Measurements from ENCODE around the gene BABAM1. TPM values are rescaled to one million over a fixed set of nuclear protein-coding genes. Genes with fewer than 3 reads are reported as not detected.

Gene BABAM1
- total and polyA plus RNA-seq, 2 of the 4 experiments (the other 2 are of a cell fraction) = 95.1 to 101 TPM

DNA sequence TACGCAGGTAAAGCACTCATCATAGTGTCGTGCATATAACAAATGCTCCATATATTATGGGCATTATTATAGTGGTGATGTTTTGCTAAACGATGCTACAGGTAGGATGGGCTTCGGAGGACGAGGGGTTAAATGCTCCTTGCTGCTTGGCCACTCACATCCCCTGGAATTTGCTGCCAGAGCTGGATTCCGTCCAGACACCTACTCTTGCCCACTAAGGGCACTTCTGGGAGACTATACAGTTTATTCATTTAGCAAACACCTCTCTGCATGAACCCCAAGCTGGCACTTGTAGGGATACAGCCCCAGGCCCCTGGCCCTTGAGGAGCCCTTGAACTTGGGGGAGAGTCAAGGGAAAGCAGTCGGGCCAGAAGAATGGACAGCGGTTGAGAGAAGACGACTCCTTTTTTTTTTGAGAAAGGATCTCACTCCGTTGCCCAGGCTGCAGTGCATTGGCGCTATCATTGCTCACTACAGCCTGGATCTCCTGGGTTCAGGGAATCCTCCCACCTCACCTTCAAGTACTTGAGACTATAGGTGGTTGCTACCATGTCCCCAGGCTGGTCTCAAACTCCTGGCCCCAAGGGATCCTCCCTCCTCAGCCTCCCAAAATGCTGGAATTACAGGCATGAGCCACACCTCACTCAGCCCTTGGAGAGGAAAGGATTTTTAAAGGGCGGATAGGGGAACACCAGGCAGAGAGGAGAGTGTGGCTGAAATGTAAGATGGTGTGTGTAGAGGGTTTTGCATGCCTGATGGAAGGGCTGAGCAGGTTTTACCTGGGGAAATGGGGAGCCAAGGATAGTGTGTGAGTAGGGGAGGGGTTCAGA, 37.4 kb downstream of the BABAM1 start:
- Histone ChIP-seq H3K36me3 (ENCODE audit: control insufficient read depth, insufficient read depth, low read length) (peaks cover 2% of the 10 kb centered on the region; the same call in 1 of the 2 replicates), H2AK5ac (ENCODE audit: low read depth, low read length) (peak overlapping the region; percentile 86), H3K14ac (replicated peaks; ENCODE audit: low read depth, low read length) (no peak overlapping the region), H4K8ac (ENCODE audit: low read depth in 2 of 2, low read length in 2 of 2) (peak overlapping the region; percentile 2 to 26; a peak in 2 of 4 replicates), H3K27me3 (ENCODE audit: control insufficient read depth, insufficient read depth, low read length) (no peaks in the 10 kb centered on the region), H3K9me1 (ENCODE audit: insufficient read depth, low read length) (peaks cover 19% of the 10 kb centered on the region), H3K9ac (ENCODE audit: low read depth, low read length) (no peak overlapping the region), H4K20me1 (ENCODE audit: insufficient read depth, low read length) (no peaks in the 10 kb centered on the region), H2AK9ac (replicated peaks; ENCODE audit: low read depth, low read length, poor library complexity) (peak overlapping the region; percentile 93), H3K27ac (ENCODE audit: insufficient read depth, low read length) (peak overlapping the region; percentile 46; the same call in 1 of the 2 replicates), H3K23ac (ENCODE audit: low read depth, low read length) (no peak overlapping the region; the same call in 1 of the 2 replicates), H2BK15ac (ENCODE audit: low read depth, low read length) (no peak overlapping the region; the same call in 2 of the 3 replicates), H3K4ac (ENCODE audit: low read depth, low read length) (peak overlapping the region; percentile 81), H3K56ac (ENCODE audit: extremely low read depth, insufficient read depth, low read length) (peak overlapping the region; percentile 1; the same call in 1 of the 2 replicates), H3K79me1 (ENCODE audit: low read depth in 1 of 2, low read length in 2 of 2) (peaks cover 21 to 50% of the 10 kb centered on the region in 2 experiments), H4K91ac (ENCODE audit: insufficient read depth, low read depth, low read length) (peak overlapping the region; percentile 60; the same call in 1 of the 2 replicates), H3K4me2 (ENCODE audit: low read depth, low read length) (no peak overlapping the region), H2BK20ac (ENCODE audit: low read depth, low read length) (peak overlapping the region; percentile 77; the same call in 1 of the 2 replicates), H3K4me1 (ENCODE audit: control insufficient read depth, insufficient read depth, low read length) (peaks cover 8% of the 10 kb centered on the region), H3K4me3 (ENCODE audit: insufficient read depth, low read depth, low read length) (no peak overlapping the region), H3K9me3 (ENCODE audit: control insufficient read depth, insufficient read depth, low read length) (no peaks in the 10 kb centered on the region), H3K18ac (ENCODE audit: low read depth, low read length) (peak overlapping the region; percentile 38), H2AFZ (replicated peaks; ENCODE audit: low read length, poor library complexity) (peak overlapping the region; percentile 78), H2BK120ac (ENCODE audit: low read depth, low read length) (no peak overlapping the region), H2BK5ac (ENCODE audit: low read depth, low read length, poor library complexity, severe bottlenecking) (peak overlapping the region; percentile 15), H4K5ac (ENCODE audit: low read depth, low read length) (0 out of 2 replicates have a peak overlapping the region, but pooled peaks have one; percentile 28)
- CTCF ChIA-PET = interaction anchor here (0.6 to 1.0 kb wide), 4 partner anchors 12 to 591 kb away, joined by 3 to 5 read pairs (median 4); no protein-coding TSS in a partner anchor
- BruUV-seq (replicated peaks) = no TSS peak
- DNase-seq (no peak), ATAC-seq (ENCODE audit: low read depth) (no peak)
- POLR2A ChIA-PET (ENCODE audit: unreplicated experiment) = no interaction called here
- intact Hi-C loops (cut with micrococcal nuclease) = loop anchor here (1.0 kb wide), 1 partner anchor 37 kb away; the partner anchor contains the start of gene BABAM1
- no CpG with 5 or more reads among the region's 12 CpGs for WGBS, 2 experiments (ENCODE audit: extremely low coverage in 2 of 2, insufficient read length in 1 of 2)
- dilution Hi-C loops (cut with HindIII; ENCODE audit: low sequenced_read_pairs, unreplicated experiment) = no loop called here
- in situ Hi-C loops (cut with MboI; ENCODE audit: low sequenced_read_pairs) = no loop called here
- TF ChIP-seq MAZ (IDR thresholded peaks at IDR 0.05; ENCODE audit: borderline replicate concordance, low read depth, low read length) (no peak), CEBPB (IDR thresholded peaks at IDR 0.05; ENCODE audit: low read depth, low read length) (no peak), RFX5 (IDR thresholded peaks at IDR 0.05; ENCODE audit: low read depth, low read length) (no peak), NFE2L2 (IDR thresholded peaks at IDR 0.05; ENCODE audit: low read depth, low read length) (no peak), CHD1 (IDR thresholded peaks at IDR 0.05; ENCODE audit: low read depth, low read length) (no peak), BHLHE40 (IDR thresholded peaks at IDR 0.05; ENCODE audit: low read depth, low read length) (no peak), SMC3 (IDR thresholded peaks at IDR 0.05; ENCODE audit: low read depth, low read length) (no peak), RCOR1 (IDR thresholded peaks at IDR 0.05; ENCODE audit: insufficient replicate concordance, low read length) (no peak), MXI1 (IDR thresholded peaks at IDR 0.05; ENCODE audit: borderline replicate concordance, low read depth, low read length) (no peak), POLR2A (IDR thresholded peaks at IDR 0.05; ENCODE audit: low read depth, low read length) (no peak), FOS (IDR thresholded peaks at IDR 0.05; ENCODE audit: low read depth, low read length) (no peak), RAD21 (IDR thresholded peaks at IDR 0.05; ENCODE audit: low read length) (no peak)
- TF ChIP-seq, protein P1, sequence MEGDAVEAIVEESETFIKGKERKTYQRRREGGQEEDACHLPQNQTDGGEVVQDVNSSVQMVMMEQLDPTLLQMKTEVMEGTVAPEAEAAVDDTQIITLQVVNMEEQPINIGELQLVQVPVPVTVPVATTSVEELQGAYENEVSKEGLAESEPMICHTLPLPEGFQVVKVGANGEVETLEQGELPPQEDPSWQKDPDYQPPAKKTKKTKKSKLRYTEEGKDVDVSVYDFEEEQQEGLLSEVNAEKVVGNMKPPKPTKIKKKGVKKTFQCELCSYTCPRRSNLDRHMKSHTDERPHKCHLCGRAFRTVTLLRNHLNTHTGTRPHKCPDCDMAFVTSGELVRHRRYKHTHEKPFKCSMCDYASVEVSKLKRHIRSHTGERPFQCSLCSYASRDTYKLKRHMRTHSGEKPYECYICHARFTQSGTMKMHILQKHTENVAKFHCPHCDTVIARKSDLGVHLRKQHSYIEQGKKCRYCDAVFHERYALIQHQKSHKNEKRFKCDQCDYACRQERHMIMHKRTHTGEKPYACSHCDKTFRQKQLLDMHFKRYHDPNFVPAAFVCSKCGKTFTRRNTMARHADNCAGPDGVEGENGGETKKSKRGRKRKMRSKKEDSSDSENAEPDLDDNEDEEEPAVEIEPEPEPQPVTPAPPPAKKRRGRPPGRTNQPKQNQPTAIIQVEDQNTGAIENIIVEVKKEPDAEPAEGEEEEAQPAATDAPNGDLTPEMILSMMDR (conservative IDR thresholded peaks at IDR 0.05; ENCODE audit: low read depth, low read length) = no peak
- TF ChIP-seq, protein P2, sequence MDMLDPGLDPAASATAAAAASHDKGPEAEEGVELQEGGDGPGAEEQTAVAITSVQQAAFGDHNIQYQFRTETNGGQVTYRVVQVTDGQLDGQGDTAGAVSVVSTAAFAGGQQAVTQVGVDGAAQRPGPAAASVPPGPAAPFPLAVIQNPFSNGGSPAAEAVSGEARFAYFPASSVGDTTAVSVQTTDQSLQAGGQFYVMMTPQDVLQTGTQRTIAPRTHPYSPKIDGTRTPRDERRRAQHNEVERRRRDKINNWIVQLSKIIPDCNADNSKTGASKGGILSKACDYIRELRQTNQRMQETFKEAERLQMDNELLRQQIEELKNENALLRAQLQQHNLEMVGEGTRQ (IDR thresholded peaks at IDR 0.05; ENCODE audit: low read depth, low read length) = no peak
